HG03439 (cell line): ENCODE data around the gene BNIP3.

Source experiments
- ATAC-seq: cut with Tn5 transposase; IDR thresholded peaks from one replicate; pipeline ENCODE4 v1.9.1; 2021; ENCODE audit warnings: mild to moderate bottlenecking, moderate library complexity; ENCODE audit not compliant: unreplicated experiment

Gene BNIP3

GRCh38 chr10:131981429-131982184 lies at the start of gene BNIP3:
TSS of gene BNIP3 (minus strand) at chr10:131981923. CDS start at chr10:131981806, 117 bp downstream.
- ATAC-seq = peak; percentile 90

GRCh38 chr10:132030898-132031463 lies 49.3 kb upstream of the BNIP3 start:
- no peak for ATAC-seq

- ATAC-seq = no peak
Observed at GRCh38 chr10:132028706-132029105, 47.0 kb upstream of the BNIP3 start.

- no peak for ATAC-seq
Observed at GRCh38 chr10:132027423-132027983, 45.8 kb upstream of the BNIP3 start.

- no peak for ATAC-seq
Observed at GRCh38 chr10:132023092-132023811, 41.5 kb upstream of the BNIP3 start.

GRCh38 chr10:132022241-132022640 lies 40.5 kb upstream of the BNIP3 start:
- ATAC-seq = no peak

- no peak for ATAC-seq
Observed at GRCh38 chr10:132021504-132022143, 39.9 kb upstream of the BNIP3 start.

- ATAC-seq = no peak
Observed at GRCh38 chr10:132021046-132021445, 39.3 kb upstream of the BNIP3 start.

GRCh38 chr10:132020456-132020855 lies 38.7 kb upstream of the BNIP3 start:
- no peak for ATAC-seq

- no peak for ATAC-seq
Observed at GRCh38 chr10:132019366-132019765, 37.6 kb upstream of the BNIP3 start.

- no peak for ATAC-seq
Observed at GRCh38 chr10:132018446-132018845, 36.7 kb upstream of the BNIP3 start.

- ATAC-seq = no peak
Observed at GRCh38 chr10:132016514-132016913, 34.8 kb upstream of the BNIP3 start.

- ATAC-seq = no peak
Observed at GRCh38 chr10:132011445-132011844, 29.7 kb upstream of the BNIP3 start.

- ATAC-seq = no peak
Observed at GRCh38 chr10:132011024-132011423, 29.3 kb upstream of the BNIP3 start.

- no peak for ATAC-seq
Observed at GRCh38 chr10:132010483-132010882, 28.8 kb upstream of the BNIP3 start.

- no peak for ATAC-seq
Observed at GRCh38 chr10:132009575-132009974, 27.9 kb upstream of the BNIP3 start.

GRCh38 chr10:132007681-132008080 lies 26.0 kb upstream of the BNIP3 start:
- no peak for ATAC-seq

- no peak for ATAC-seq
Observed at GRCh38 chr10:132006966-132007365, 25.2 kb upstream of the BNIP3 start.

- no peak for ATAC-seq
Observed at GRCh38 chr10:132005147-132005546, 23.4 kb upstream of the BNIP3 start.

GRCh38 chr10:132004052-132004451 lies 22.3 kb upstream of the BNIP3 start:
- ATAC-seq = no peak

GRCh38 chr10:132003282-132003924 lies 21.7 kb upstream of the BNIP3 start:
- no peak for ATAC-seq
